Astrocyte (in vitro differentiated cells and primary cell): ENCODE results near the gene MYBL2.

Source experiments
- CTCF ChIP-seq: IDR thresholded peaks from 2 replicates; pipeline ENCODE4 v1.5.1; 2011; ENCODE audit warnings: low read depth, mild to moderate bottlenecking, inconsistent platforms, low read length, moderate library complexity; ENCODE audit not compliant: insufficient read depth
- EZH2 ChIP-seq: IDR thresholded peaks from 2 replicates; pipeline ENCODE4 v1.6.1; 2012; ENCODE audit warnings: mild to moderate bottlenecking, low read length, inconsistent platforms; ENCODE audit not compliant: insufficient read depth

DNA sequence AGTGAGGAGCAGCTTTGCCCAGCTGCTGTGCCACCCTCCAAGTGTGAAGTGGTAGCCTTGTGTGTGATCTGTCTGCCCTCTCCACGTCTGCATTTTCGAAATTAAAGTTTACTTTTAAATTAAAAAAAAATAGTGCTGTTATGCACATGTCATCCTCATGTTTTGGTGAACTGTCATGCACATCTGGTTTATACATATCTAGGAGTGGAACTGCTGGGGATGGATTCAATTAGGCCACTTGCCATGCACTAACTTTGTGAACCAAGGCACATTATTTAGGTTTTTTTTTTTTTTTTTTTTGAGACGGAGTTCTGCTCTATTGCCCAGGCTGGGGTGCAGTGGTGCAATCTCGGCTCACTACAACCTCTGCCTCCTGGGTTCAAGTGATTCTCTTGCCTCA is 56.3 kb downstream of the MYBL2 start:
- TF ChIP-seq CTCF (no peak), EZH2 (no peak)
